IPS-15b (cell line): Measurements from ENCODE around the gene CD160.

Experiments
- H3K27me3 ChIP-seq: one replicate; pipeline ENCODE4 v1.6.1; 2013; ENCODE audit warnings: low read length; ENCODE audit not compliant: control insufficient read depth, insufficient read depth
- H3K36me3 ChIP-seq: one replicate; pipeline ENCODE4 v1.6.1; 2013; ENCODE audit warnings: low read length; ENCODE audit not compliant: control insufficient read depth, insufficient read depth
- H3K4me1 ChIP-seq: one replicate; pipeline ENCODE4 v1.6.1; 2013; ENCODE audit warnings: mild to moderate bottlenecking, low read length; ENCODE audit not compliant: control insufficient read depth, insufficient read depth
- H3K4me3 ChIP-seq: one replicate; pipeline ENCODE4 v1.5.1; 2013; ENCODE audit warnings: low read depth, low read length
- H3K9ac ChIP-seq: one replicate; pipeline ENCODE4 v1.6.1; 2013; ENCODE audit warnings: low read depth, mild to moderate bottlenecking, low read length
- H3K9me3 ChIP-seq: one replicate; pipeline ENCODE4 v1.6.1; 2013; ENCODE audit warnings: mild to moderate bottlenecking, low read length; ENCODE audit not compliant: control insufficient read depth, insufficient read depth

CD160 gene

GRCh38 chr1:145785547-145785946, 66.2 kb downstream of the CD160 start:
- Histone ChIP-seq H3K36me3 (no peaks in the 10 kb centered on the region), H3K27me3 (no peaks in the 10 kb centered on the region), H3K4me3 (no peak overlapping the region), H3K9ac (no peak overlapping the region), H3K9me3 (no peaks in the 10 kb centered on the region), H3K4me1 (no peaks in the 10 kb centered on the region)

GRCh38 chr1:145786271-145786670, 67.0 kb downstream of the CD160 start:
- H3K9me3 ChIP-seq: no peaks in the 10 kb centered on the region
- H3K27me3 ChIP-seq: no peaks in the 10 kb centered on the region
- no peak overlapping the region for H3K4me3 ChIP-seq
- no peak overlapping the region for H3K9ac ChIP-seq
- H3K36me3 ChIP-seq: no peaks in the 10 kb centered on the region
- no peaks in the 10 kb centered on the region for H3K4me1 ChIP-seq

GRCh38 chr1:145788580-145788979, 69.3 kb downstream of the CD160 start:
- Histone ChIP-seq H3K27me3 (no peaks in the 10 kb centered on the region), H3K4me1 (no peaks in the 10 kb centered on the region), H3K36me3 (no peaks in the 10 kb centered on the region), H3K4me3 (no peak overlapping the region), H3K9ac (no peak overlapping the region), H3K9me3 (no peaks in the 10 kb centered on the region)
